H1 (cell line): Measurements from ENCODE around the gene KCNE1.

Experiments
- CEBPB ChIP-seq: IDR thresholded peaks from 2 replicates; pipeline ENCODE4 v1.6.1; 2012; ENCODE audit warnings: low read depth, low read length
- CTCF ChIP-seq, 3 experiments: IDR thresholded peaks; 1 replicate in 2 of 3; 2 replicates in 1 of 3; pipeline versions ENCODE4 v1.5.1 to v1.6.1; 2011; ENCODE audit warnings: low read length in 3 of 3, mild to moderate bottlenecking in 3 of 3, inconsistent platforms in 2 of 3, low read depth in 1 of 3, moderate library complexity in 1 of 3; ENCODE audit not compliant: insufficient read depth in 1 of 3; ENCODE audit errors: control extremely low read depth in 1 of 3
- EGR1 ChIP-seq: IDR thresholded peaks from 2 replicates; pipeline ENCODE4 v1.6.1; 2011; ENCODE audit warnings: low read depth, low read length, borderline replicate concordance
- EP300 ChIP-seq, 2 experiments: IDR thresholded peaks; 1 replicate in 1 of 2; 2 replicates in 1 of 2; pipeline ENCODE4 v1.6.1; 2011 to 2012; ENCODE audit warnings: low read depth in 2 of 2, low read length in 2 of 2, mild to moderate bottlenecking in 2 of 2, borderline replicate concordance in 1 of 2, inconsistent platforms in 1 of 2, moderate library complexity in 1 of 2
- EZH2 ChIP-seq: fragments of 200-600 bp; sonication (generic); IDR thresholded peaks from 2 replicates; pipeline ENCODE4 v1.7.1; 2012; ENCODE audit warnings: low read depth, mild to moderate bottlenecking, moderate library complexity, low read length, inconsistent platforms; ENCODE audit not compliant: severe bottlenecking
- FOSL1 ChIP-seq: IDR thresholded peaks from 2 replicates; pipeline ENCODE4 v1.6.1; 2011; ENCODE audit warnings: mild to moderate bottlenecking, low read depth, low read length, moderate library complexity; ENCODE audit not compliant: insufficient read depth
- JUND ChIP-seq: IDR thresholded peaks from 2 replicates; pipeline ENCODE4 v1.6.1; 2011; ENCODE audit warnings: mild to moderate bottlenecking, improper control_type of control experiment, low read length
- KDM5A ChIP-seq: fragments of 200-600 bp; IDR thresholded peaks from 2 replicates; pipeline ENCODE4 v1.7.1; 2012; ENCODE audit warnings: mild to moderate bottlenecking, low read length, inconsistent platforms, mixed read lengths
- POLR2A ChIP-seq, 2 experiments: IDR thresholded peaks; 1 replicate in 1 of 2; 2 replicates in 1 of 2; pipeline ENCODE4 v1.6.1; 2011; ENCODE audit warnings: low read depth in 2 of 2, low read length in 2 of 2, mild to moderate bottlenecking in 2 of 2; ENCODE audit errors: control extremely low read depth in 1 of 2
- POLR2AphosphoS5 ChIP-seq: IDR thresholded peaks from 2 replicates; pipeline ENCODE4 v1.6.1; 2011; ENCODE audit warnings: low read depth, low read length
- RBBP5 ChIP-seq: IDR thresholded peaks from 2 replicates; pipeline ENCODE4 v1.7.1; 2012; ENCODE audit warnings: low read depth, mild to moderate bottlenecking, inconsistent platforms, low read length, moderate library complexity, borderline replicate concordance
- RFX5 ChIP-seq: IDR thresholded peaks from 2 replicates; pipeline ENCODE4 v1.6.1; 2011; ENCODE audit warnings: low read depth, low read length, improper control_type of control experiment, borderline replicate concordance
- SAP30 ChIP-seq: fragments of 300-600 bp; sonication (generic); IDR thresholded peaks from 2 replicates; pipeline ENCODE4 v1.7.1; 2012; ENCODE audit warnings: low read length, moderate library complexity, mild to moderate bottlenecking, inconsistent platforms; ENCODE audit not compliant: insufficient read depth, insufficient replicate concordance
- SRF ChIP-seq: IDR thresholded peaks from 2 replicates; pipeline ENCODE4 v1.6.1; 2011; ENCODE audit warnings: mild to moderate bottlenecking, low read depth, low read length, moderate library complexity

- TF ChIP-seq RBBP5 (no peak), SAP30 (no peak), CTCF (IDR thresholded peaks at IDR 0.05; ENCODE audit: control extremely low read depth in 1 of 3, insufficient read depth in 1 of 3, low read depth in 1 of 3, low read length in 3 of 3) (no peak), JUND (no peak), EZH2 (no peak), POLR2AphosphoS5 (no peak), KDM5A (no peak), RFX5 (no peak), CEBPB (no peak), SRF (no peak), FOSL1 (no peak), POLR2A (IDR thresholded peaks at IDR 0.05; ENCODE audit: control extremely low read depth in 1 of 2, low read depth in 2 of 2, low read length in 2 of 2) (no peak), EP300 (IDR thresholded peaks at IDR 0.05; ENCODE audit: borderline replicate concordance in 1 of 2, low read depth in 2 of 2, low read length in 2 of 2) (no peak), EGR1 (no peak)
These were observed 34.5 kb upstream of the KCNE1 start for GRCh38 chr21:34546542-34546941.
